Activated T-helper 17 cell treated with anti-CD3 and anti-CD28 coated beads, Interleukin-2, amount 50 U/mL, for 72 hours (primary cell): ENCODE data around the gene PSMD14. TPM values are rescaled to one million over a fixed set of nuclear protein-coding genes. Genes with fewer than 3 reads are reported as not detected.
A peak's percentile ranks its signal among the peaks of the same experiment; 100 is the strongest.

ENCODE experiments used
- ATAC-seq: fragments of 150-1000 bp; cut with Tn5 transposase; replicated peaks from 2 replicates; pipeline ENCODE4 v1.10.0; 2021; ENCODE audit warnings: mild to moderate bottlenecking, moderate library complexity
- H3K27ac Mint-ChIP-seq: one replicate; pipeline ENCODE4 v1.8.0; 2022; ENCODE audit warnings: mixed read lengths
- H3K27me3 Mint-ChIP-seq: one replicate; pipeline ENCODE4 v1.8.0; 2022; ENCODE audit warnings: mixed read lengths
- H3K36me3 Mint-ChIP-seq: one replicate; pipeline ENCODE4 v1.8.0; 2022; ENCODE audit warnings: low read depth, mild to moderate bottlenecking, mixed read lengths
- H3K4me1 Mint-ChIP-seq: one replicate; pipeline ENCODE4 v1.8.0; 2022; ENCODE audit warnings: mixed read lengths
- H3K4me3 Mint-ChIP-seq: one replicate; pipeline ENCODE4 v1.8.0; 2022; ENCODE audit warnings: mild to moderate bottlenecking, mixed read lengths
- H3K9me3 Mint-ChIP-seq: one replicate; pipeline ENCODE4 v1.8.0; 2022; ENCODE audit warnings: mixed read lengths
- total RNA-seq, 2 donors: library from RNA; stranded (reverse); gene quantifications; one replicate each; pipeline ENCODE4 v1.2.3, GENCODE V29; 2022

Gene PSMD14
- total RNA-seq, 2 donors from 2014 or later: 80.1 to 119 TPM

GRCh38 chr2:161424891-161425727 lies 116.9 kb downstream of the PSMD14 start:
- peaks cover 11% of the 10 kb centered on the region for H3K4me1 Mint-ChIP-seq
- peaks cover 15% of the 10 kb centered on the region for H3K36me3 Mint-ChIP-seq
- ATAC-seq: no peak
- H3K9me3 Mint-ChIP-seq: peaks cover 4% of the 10 kb centered on the region
- peak overlapping the region; percentile 68 for H3K4me3 Mint-ChIP-seq
- peaks cover 82% of the 10 kb centered on the region for H3K27me3 Mint-ChIP-seq
- no peak overlapping the region for H3K27ac Mint-ChIP-seq

- peaks cover 74% of the 10 kb centered on the region for H3K27me3 Mint-ChIP-seq
- ATAC-seq: no peak
- peaks cover 11% of the 10 kb centered on the region for H3K4me1 Mint-ChIP-seq
- H3K27ac Mint-ChIP-seq: no peak overlapping the region
- peaks cover 4% of the 10 kb centered on the region for H3K9me3 Mint-ChIP-seq
- H3K36me3 Mint-ChIP-seq: peaks cover 15% of the 10 kb centered on the region
- H3K4me3 Mint-ChIP-seq: peak overlapping the region; percentile 72
Observed at GRCh38 chr2:161425728-161426454, 117.7 kb downstream of the PSMD14 start.

- peaks cover 11% of the 10 kb centered on the region for H3K4me1 Mint-ChIP-seq
- H3K36me3 Mint-ChIP-seq: peaks cover 15% of the 10 kb centered on the region
- no peak for ATAC-seq
- H3K4me3 Mint-ChIP-seq: peak overlapping the region; percentile 72
- peaks cover 71% of the 10 kb centered on the region for H3K27me3 Mint-ChIP-seq
- peaks cover 4% of the 10 kb centered on the region for H3K9me3 Mint-ChIP-seq
- H3K27ac Mint-ChIP-seq: no peak overlapping the region
Observed at GRCh38 chr2:161426455-161426921, 118.3 kb downstream of the PSMD14 start.

- Mint-ChIP-seq H3K4me1 (peaks cover 11% of the 10 kb centered on the region), H3K4me3 (peak overlapping the region; percentile 72), H3K27ac (no peak overlapping the region), H3K36me3 (peaks cover 15% of the 10 kb centered on the region), H3K9me3 (peaks cover 4% of the 10 kb centered on the region), H3K27me3 (peaks cover 71% of the 10 kb centered on the region)
- ATAC-seq: no peak
Observed at GRCh38 chr2:161426922-161427663, 118.9 kb downstream of the PSMD14 start.

- H3K27me3 Mint-ChIP-seq: peaks cover 68% of the 10 kb centered on the region
- H3K27ac Mint-ChIP-seq: no peak overlapping the region
- H3K4me3 Mint-ChIP-seq: peak overlapping the region; percentile 72
- peaks cover 15% of the 10 kb centered on the region for H3K36me3 Mint-ChIP-seq
- H3K4me1 Mint-ChIP-seq: peaks cover 11% of the 10 kb centered on the region
- H3K9me3 Mint-ChIP-seq: peaks cover 4% of the 10 kb centered on the region
- ATAC-seq: no peak
Observed at GRCh38 chr2:161427664-161428587, 119.7 kb downstream of the PSMD14 start.

- Mint-ChIP-seq H3K4me3 (no peak overlapping the region), H3K27ac (no peak overlapping the region)
Observed at GRCh38 chr2:161430386-161430785, 122.2 kb downstream of the PSMD14 start.

GRCh38 chr2:161432107-161432506 lies 123.9 kb downstream of the PSMD14 start:
- peaks cover 53% of the 10 kb centered on the region for H3K27me3 Mint-ChIP-seq

More at GRCh38 chr2:161430386-161430785, 122.2 kb downstream of the PSMD14 start:
- ATAC-seq: no peak
- Mint-ChIP-seq H3K4me1 (no peaks in the 10 kb centered on the region), H3K27me3 (peaks cover 65% of the 10 kb centered on the region), H3K9me3 (no peaks in the 10 kb centered on the region), H3K36me3 (peaks cover 5% of the 10 kb centered on the region)

GRCh38 chr2:161434118-161434517 lies 125.9 kb downstream of the PSMD14 start:
- Mint-ChIP-seq H3K4me1 (no peaks in the 10 kb centered on the region), H3K27me3 (peaks cover 50% of the 10 kb centered on the region), H3K36me3 (no peaks in the 10 kb centered on the region), H3K9me3 (no peaks in the 10 kb centered on the region), H3K4me3 (no peak overlapping the region), H3K27ac (no peak overlapping the region)
- no peak for ATAC-seq

More at GRCh38 chr2:161432107-161432506, 123.9 kb downstream of the PSMD14 start:
- H3K36me3 Mint-ChIP-seq: peaks cover 5% of the 10 kb centered on the region
- H3K4me3 Mint-ChIP-seq: no peak overlapping the region
- no peaks in the 10 kb centered on the region for H3K9me3 Mint-ChIP-seq
- ATAC-seq: no peak
- no peaks in the 10 kb centered on the region for H3K4me1 Mint-ChIP-seq
- H3K27ac Mint-ChIP-seq: no peak overlapping the region

GRCh38 chr2:161436411-161436810 lies 128.2 kb downstream of the PSMD14 start:
- H3K9me3 Mint-ChIP-seq: no peaks in the 10 kb centered on the region
- no peaks in the 10 kb centered on the region for H3K36me3 Mint-ChIP-seq
- peaks cover 42% of the 10 kb centered on the region for H3K27me3 Mint-ChIP-seq
- H3K27ac Mint-ChIP-seq: no peak overlapping the region
- no peak overlapping the region for H3K4me3 Mint-ChIP-seq
- H3K4me1 Mint-ChIP-seq: no peaks in the 10 kb centered on the region
- no peak for ATAC-seq

- peaks cover 42% of the 10 kb centered on the region for H3K27me3 Mint-ChIP-seq
- ATAC-seq: no peak
- H3K4me3 Mint-ChIP-seq: no peak overlapping the region
- H3K4me1 Mint-ChIP-seq: no peaks in the 10 kb centered on the region
- H3K27ac Mint-ChIP-seq: no peak overlapping the region
- no peaks in the 10 kb centered on the region for H3K9me3 Mint-ChIP-seq
- no peaks in the 10 kb centered on the region for H3K36me3 Mint-ChIP-seq
Observed at GRCh38 chr2:161438598-161438997, 130.4 kb downstream of the PSMD14 start.

GRCh38 chr2:161445097-161445496 lies 136.9 kb downstream of the PSMD14 start:
- no peak for ATAC-seq
- no peak overlapping the region for H3K4me3 Mint-ChIP-seq
- H3K27ac Mint-ChIP-seq: no peak overlapping the region
- no peaks in the 10 kb centered on the region for H3K4me1 Mint-ChIP-seq
- H3K27me3 Mint-ChIP-seq: peaks cover 31% of the 10 kb centered on the region
- no peaks in the 10 kb centered on the region for H3K36me3 Mint-ChIP-seq
- no peaks in the 10 kb centered on the region for H3K9me3 Mint-ChIP-seq

- no peaks in the 10 kb centered on the region for H3K4me1 Mint-ChIP-seq
- ATAC-seq: no peak
- no peaks in the 10 kb centered on the region for H3K9me3 Mint-ChIP-seq
- no peak overlapping the region for H3K4me3 Mint-ChIP-seq
- no peak overlapping the region for H3K27ac Mint-ChIP-seq
- peaks cover 22% of the 10 kb centered on the region for H3K27me3 Mint-ChIP-seq
- H3K36me3 Mint-ChIP-seq: no peaks in the 10 kb centered on the region
Observed at GRCh38 chr2:161448431-161448830, 140.2 kb downstream of the PSMD14 start.
